ENCODE measurements around the gene COQ5.

DNA sequence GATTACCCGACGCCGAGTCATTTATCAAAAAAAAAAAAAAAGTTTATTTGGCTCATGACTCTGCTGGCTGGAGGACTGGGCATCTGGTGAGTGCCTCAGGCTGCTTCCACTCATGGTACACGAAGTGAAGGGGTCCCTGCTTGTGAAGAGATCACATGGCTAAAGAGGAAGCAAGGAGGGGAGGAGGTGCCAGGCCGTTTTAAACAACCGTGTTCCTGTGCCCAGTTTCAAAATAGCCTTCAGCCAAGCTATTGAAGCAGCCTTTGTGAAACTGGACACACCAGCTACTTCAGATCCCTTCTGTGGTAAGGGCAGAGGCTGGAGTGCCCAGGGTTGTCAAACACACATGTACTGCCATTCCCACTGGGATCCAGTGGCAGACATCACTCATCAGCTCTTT lies 44.6 kb upstream of the COQ5 start:
- TF ChIP-seq, protein P1, sequence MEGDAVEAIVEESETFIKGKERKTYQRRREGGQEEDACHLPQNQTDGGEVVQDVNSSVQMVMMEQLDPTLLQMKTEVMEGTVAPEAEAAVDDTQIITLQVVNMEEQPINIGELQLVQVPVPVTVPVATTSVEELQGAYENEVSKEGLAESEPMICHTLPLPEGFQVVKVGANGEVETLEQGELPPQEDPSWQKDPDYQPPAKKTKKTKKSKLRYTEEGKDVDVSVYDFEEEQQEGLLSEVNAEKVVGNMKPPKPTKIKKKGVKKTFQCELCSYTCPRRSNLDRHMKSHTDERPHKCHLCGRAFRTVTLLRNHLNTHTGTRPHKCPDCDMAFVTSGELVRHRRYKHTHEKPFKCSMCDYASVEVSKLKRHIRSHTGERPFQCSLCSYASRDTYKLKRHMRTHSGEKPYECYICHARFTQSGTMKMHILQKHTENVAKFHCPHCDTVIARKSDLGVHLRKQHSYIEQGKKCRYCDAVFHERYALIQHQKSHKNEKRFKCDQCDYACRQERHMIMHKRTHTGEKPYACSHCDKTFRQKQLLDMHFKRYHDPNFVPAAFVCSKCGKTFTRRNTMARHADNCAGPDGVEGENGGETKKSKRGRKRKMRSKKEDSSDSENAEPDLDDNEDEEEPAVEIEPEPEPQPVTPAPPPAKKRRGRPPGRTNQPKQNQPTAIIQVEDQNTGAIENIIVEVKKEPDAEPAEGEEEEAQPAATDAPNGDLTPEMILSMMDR (IDR thresholded peaks at IDR 0.05), result no peak
- TF ChIP-seq POLR2A (IDR thresholded peaks at IDR 0.05), result no peak
- no peak for TF ChIP-seq POLR2AphosphoS5 (IDR thresholded peaks at IDR 0.05)
